Skin epidermis (tissue), 12 donors: Measurements from ENCODE around the gene CNTN5.
"Not testable (repeated sequence)": the region's sequence is repeated elsewhere in the genome, so short reads cannot be mapped to it uniquely, and the experiment has no call there.

ENCODE experiments used
- H3K27ac ChIP-seq, 21 experiments: fragments of 200-600 bp; sonication (generic) in 11 of 21; one replicate each; pipeline ENCODE4 v1.5.0; 2020; ENCODE audit warnings: mild to moderate bottlenecking in 3 of 21, inconsistent platforms in 2 of 21, moderate library complexity in 2 of 21
- H3K4me3 ChIP-seq, 7 experiments: fragments of 200-600 bp; sonication (generic) in 2 of 7; one replicate each; pipeline ENCODE4 v1.5.0; 2020; ENCODE audit warnings: inconsistent platforms in 2 of 7, mild to moderate bottlenecking in 2 of 7, moderate library complexity in 1 of 7

The CNTN5 gene

DNA sequence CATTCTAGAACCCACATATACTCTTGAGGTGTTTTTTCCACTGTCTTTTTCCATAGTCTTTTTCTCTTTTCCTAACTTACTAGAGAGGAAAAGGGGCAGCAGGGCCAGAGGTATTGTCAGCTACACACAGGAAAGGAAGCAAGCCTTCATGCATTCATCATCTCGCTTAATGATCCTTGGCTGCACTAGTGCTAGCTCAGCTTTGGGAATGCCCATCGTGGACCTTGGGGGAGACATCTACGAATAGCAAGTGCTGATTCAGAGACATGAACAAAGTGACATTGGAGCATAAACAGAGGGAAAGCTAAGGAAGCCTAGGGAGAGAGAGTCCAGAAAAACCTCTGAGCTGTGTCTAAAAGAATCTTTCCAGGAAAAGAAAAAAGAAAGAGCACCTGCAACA, 1200.1 kb downstream of the CNTN5 start:
- Histone ChIP-seq H3K27ac (no peak overlapping the region), H3K4me3 (no peak overlapping the region)

DNA sequence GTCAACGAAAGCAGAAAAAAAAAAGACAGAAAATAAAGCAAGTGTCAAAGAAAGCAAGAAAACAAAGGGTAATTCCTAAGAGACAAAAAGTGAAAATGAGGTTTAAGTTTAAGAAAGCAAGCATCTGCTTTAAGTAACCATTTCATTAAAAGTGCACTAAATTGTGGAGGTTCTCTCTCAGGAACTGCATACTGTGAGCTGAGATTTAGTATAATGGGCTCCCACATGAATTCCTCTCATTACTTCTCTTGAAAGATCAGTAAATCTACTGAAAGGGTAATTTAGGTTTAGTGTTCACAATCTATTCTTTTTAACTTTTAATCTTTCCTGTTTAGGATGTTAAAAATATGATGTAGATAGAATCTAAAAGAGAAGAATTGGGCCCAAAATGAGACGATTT, 1201.0 kb downstream of the CNTN5 start:
- H3K4me3 ChIP-seq, result no peak overlapping the region
- no peak overlapping the region for H3K27ac ChIP-seq

DNA sequence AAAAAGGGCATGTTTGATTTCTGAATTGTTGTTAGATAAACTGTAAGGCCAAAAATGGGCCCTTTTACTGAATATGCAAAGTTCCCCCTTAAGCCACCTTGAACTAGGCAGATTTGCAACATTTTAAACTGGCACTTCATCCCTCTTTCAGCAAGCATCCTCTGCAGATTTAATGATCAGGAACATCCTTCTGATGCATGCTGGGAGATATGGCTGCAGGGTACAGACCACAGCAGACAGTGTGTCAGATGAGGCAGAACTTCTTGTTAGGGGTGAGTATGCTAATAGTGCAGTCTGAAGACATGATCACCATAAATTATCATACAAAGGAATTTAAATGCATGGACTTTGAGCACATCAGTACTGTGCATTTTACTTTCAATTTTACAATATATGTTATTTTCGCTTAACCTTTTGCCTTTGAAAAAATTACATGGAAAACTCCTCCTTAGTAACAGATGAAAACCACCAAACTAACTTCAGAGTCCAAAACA, 1203.8 kb downstream of the CNTN5 start:
- H3K27ac ChIP-seq, result no peak overlapping the region
- no peak overlapping the region for H3K4me3 ChIP-seq

DNA sequence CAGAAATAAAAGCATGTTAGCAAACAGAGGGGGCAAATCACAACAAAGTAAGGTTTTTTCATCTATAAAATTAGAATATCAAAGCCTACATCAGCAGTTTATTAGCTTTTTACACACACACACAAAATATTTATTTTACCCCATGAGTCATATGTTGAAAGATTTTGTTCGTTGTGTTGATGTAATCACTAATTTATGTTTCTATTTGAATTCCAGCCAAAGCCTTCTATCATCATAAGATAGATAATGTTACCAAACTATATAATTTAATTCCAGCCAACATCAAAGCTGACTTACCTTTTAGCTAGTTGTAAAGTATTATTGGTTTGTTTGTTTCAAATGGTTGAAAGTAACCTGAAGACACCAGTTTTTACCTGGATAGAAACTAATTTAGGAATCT, 1208.3 kb downstream of the CNTN5 start:
- H3K4me3 ChIP-seq, result no peak overlapping the region

DNA sequence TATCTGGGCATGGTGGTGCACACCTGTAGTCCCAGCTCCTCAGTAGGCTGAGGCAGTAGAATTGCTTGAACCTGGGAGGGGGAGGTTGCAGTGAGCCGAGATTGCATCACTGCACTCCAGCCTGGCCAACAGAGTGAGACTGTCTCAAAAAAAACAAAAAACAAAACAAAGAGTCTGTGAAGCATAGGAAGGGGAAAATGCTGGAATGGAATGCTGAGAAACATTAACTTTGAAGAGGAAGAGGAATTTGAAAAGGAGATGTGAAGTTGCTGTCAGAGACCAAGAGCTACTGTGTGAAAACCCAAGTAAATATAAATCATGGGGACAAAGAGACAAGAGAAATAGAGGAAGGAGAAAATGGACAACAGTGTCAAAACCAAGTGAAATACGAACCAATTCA, 1211.3 kb downstream of the CNTN5 start:
- Histone ChIP-seq H3K4me3 (no peak overlapping the region), H3K27ac (no peak overlapping the region)

More for the DNA sequence above, 1208.3 kb downstream of the CNTN5 start:
- no peak overlapping the region for H3K27ac ChIP-seq

DNA sequence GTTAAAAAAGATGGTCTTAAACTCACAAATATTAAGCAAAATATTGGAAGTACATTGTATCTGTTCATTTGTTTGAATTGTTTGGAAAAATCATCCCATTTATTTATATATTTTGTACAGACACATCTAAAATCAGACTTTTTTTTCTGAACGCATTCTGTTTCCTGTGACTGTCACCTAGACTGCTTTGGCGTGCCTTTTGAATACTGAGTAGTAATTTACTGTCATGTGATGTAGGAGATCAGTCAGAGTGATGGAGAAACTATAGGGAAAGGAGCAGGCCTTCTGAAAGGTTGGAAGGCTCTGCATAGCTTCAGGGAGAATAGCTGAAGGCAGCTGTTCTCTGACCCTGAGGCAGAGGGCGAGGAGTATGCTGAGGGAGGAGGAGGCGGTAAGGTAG, 1214.3 kb downstream of the CNTN5 start:
- no peak overlapping the region for H3K4me3 ChIP-seq
- no peak overlapping the region for H3K27ac ChIP-seq

DNA sequence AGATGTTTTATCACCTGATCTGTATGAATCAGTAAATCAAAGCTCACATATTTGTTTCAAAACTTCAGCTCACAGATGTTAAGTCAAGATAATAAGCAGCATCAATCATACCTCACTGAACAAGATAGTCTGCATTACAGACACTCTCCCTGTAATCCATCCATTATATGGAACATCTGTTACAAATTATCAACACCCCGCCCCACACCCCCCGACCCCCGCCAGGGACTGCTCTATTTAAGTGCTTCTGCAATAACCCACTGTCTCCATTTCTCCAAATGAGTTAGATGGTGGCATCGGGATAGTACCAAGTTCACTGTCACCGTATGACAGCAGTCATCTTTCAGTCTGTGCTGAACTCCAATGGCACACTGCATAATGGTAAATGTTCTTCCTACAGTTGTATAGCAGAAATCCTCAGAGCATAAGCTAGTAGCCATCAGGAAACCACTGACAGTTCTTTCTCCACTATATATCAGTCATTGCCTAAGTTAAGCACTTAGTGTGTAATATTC, 1219.3 kb downstream of the CNTN5 start:
- H3K27ac ChIP-seq, result no peak overlapping the region
- H3K4me3 ChIP-seq, result no peak overlapping the region

DNA sequence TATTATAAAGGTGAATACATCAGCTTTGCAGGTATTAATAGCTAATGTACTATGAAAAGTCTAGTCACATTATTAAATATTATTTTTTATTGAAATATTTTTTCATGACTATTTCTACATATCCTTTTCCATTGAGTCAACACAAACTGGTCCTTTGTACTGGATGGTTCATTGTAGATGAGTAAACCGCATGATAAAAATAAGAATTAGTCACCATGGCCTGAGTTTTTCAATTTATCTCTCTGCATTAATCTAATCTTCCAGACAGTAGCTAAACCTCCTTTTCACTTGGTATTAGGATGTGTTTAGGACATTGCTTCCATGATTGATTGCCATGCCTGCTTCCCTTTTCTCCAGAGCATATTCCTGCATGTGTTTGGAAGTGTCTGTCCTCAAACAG, 1227.0 kb downstream of the CNTN5 start:
- Histone ChIP-seq H3K4me3 (no peak overlapping the region), H3K27ac (no peak overlapping the region)

DNA sequence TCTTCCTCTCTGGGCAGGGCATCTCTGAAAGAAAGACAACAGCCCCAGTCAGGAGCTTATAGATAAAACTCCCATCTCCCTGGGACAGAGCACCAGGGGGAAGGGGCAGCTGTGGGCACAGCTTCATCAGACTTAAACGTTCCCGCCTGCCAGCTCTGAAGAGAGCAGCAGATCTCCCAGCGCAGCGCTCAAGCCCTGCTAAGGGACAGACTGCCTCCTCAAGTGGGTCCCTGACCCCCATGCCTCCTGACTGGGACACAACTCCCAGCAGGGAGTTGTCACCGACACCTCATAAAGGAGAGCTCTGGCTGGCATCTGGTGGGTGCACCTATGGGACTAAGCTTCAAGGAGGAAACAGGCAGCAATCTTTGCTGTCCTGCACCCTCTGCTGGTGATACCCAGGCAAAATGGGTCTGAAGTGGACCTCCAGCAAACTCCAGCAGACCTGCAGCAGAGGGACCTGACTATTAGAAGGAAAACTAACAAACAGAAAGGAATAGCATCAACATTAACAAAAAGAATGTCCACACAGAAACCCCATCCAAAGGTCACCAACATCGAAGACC, 1236.6 kb downstream of the CNTN5 start:
- not testable (repeated sequence) for H3K27ac ChIP-seq, H3K4me3 ChIP-seq

DNA sequence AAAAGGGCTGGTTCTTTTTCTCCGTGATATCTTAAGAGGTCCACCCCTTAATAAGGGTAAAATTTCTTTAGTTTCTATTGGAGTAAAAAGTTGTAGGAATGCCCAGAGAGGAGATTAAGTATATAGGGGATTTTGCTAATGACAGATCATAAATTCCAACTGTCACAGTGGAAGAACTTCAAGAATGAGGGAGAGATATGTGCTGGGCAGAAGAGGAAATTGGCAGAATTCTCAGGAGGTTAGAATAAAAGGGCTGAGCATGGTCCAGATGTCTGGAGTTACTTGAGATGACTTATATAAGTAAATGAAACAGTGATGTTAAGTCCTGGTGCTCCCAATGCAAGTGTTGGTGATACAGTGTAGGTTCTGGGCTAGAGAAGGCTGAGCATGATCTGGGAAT, 1248.8 kb downstream of the CNTN5 start:
- no peak overlapping the region for H3K4me3 ChIP-seq

DNA sequence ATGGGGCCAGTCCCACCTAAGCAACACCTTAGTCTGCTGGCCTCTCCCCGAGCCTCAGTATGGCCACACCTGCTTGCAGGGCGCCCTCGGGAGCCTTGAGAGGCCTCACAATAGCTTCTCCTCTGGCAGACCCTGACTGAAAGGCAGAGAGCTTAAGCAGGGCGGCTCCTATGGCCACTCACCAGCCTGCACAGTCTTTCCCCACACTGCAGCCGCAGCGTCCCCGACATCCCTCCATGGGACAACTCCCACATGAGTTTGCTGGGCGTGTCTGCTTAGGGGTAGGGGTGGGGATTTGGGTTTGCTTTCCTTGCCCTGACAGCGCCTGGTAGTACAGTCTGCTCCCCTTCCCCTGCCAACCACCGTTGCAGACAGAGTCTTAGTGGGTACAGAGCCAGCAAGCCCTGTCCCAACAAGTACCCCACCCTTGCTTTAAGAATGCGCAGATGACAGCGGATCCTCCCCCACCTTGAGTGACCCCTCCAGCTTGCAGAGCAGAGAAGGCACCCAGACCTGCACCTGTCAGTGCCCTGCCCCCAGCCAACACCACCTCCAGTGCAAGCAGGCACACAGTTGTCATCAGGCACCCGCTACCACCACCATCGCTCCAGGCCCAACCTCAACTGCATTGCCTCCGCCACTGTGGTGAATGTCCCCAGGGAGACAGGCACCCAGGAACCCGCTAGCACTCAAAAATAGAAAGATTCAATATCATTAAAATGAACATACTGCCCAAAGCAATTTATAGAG, 1252.5 kb downstream of the CNTN5 start:
- Histone ChIP-seq H3K27ac (no peak overlapping the region), H3K4me3 (no peak overlapping the region)

More for the DNA sequence above, 1248.8 kb downstream of the CNTN5 start:
- H3K27ac ChIP-seq, result no peak overlapping the region

DNA sequence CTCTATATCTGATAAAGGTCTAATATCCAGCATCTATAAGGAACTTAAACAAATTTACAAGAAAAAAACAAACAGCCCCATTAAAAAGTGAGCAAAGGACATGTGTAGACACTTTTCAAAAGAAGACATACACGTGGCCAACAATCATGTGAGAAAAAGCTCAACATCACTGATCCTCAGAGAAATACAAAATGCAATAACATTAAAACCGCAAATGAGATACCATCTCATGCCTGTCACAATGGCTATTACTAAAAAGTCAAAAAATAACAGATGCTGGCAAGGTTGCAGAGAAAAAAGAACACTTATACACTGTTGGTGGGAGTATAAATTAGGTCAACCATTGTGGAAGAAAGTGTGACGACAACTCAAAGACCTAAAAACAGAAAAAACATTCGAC, 1253.7 kb downstream of the CNTN5 start:
- H3K4me3 ChIP-seq, H3K27ac ChIP-seq: not testable (repeated sequence)

DNA sequence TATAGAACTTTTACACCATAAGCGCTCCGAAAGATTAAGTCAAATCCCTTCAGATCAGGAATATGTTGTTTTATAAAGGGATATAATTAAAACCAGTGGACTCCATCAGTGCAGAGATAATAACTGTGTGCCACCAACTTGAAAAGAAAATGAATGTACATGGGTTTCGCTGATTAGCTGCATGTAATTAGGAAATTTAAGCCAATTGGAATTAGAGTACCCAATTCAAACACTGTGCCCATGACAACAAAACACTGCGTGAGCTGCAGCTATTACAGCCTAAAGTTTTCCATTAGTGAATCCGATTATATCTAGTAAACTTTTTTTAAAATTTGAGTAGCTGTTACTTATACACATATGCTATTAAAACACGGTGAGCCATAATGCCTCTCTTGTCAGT, 1274.0 kb downstream of the CNTN5 start:
- Histone ChIP-seq H3K4me3 (no peak overlapping the region), H3K27ac (no peak overlapping the region)

DNA sequence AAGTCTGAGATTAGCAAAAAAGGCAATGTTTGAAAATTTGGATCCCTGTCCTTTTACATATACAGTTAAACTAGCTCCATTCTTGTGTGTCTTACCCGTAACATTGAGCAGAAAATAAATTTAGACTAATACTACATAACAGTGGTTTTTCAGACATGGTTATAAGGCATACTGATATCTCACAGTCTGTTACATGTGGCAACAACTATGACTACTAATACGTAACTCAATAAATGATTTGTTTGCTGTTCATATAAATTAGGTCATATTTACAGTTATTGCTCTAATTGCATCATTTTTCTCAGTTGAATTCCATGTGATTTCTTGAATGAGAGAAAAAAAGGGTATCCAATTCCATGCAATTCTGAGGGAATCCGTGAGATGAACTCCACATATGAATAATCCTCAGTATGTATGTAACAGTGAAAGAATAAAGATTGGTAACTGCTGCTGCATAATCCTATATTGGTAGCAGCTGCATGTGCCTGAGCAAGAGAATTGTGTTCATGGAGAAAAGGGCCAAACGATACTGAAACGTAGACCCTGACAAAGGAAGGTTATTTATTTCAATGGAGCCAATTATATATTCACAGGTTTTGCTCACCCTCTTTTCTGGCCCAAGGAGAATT, 1275.4 kb downstream of the CNTN5 start:
- Histone ChIP-seq H3K27ac (no peak overlapping the region), H3K4me3 (no peak overlapping the region)

DNA sequence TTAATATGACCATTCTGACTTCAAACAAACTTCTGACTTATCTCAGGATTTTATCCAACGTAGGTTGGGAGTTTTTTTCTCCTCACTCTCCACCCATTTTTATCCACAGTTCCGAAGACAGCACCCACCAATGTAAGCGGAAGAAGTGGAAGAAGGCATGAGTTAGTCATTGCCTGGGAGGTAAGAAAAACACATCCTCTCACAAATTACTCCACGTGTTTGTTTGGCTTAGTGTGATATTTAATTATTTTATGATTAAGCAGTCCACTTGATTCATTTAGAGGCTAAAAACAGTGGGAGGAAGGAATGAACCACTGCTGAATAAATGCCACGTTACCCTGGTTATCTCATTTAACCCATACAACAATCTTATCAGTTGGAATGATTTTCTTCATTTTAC, 1276.8 kb downstream of the CNTN5 start:
- Histone ChIP-seq H3K4me3 (no peak overlapping the region), H3K27ac (no peak overlapping the region)

DNA sequence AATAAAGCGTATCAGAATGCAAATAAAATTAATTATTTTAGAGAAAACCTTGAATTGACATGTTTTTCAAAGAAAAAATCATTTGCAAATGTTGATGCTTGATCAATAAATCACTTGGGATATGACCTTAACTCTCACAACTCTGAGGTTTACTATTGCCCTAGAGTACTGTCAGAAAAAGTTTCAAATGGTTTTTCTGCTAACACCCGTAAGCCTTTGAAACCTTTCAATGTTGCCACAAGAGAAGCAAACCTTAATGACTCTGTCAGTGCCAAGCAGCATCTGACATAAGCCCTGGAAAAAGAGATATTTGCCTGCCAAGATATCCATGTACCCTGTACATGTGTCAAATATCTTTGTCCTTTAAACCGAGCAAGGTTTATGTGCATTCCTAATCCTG, 1282.1 kb downstream of the CNTN5 start:
- Histone ChIP-seq H3K27ac (no peak overlapping the region), H3K4me3 (no peak overlapping the region)

DNA sequence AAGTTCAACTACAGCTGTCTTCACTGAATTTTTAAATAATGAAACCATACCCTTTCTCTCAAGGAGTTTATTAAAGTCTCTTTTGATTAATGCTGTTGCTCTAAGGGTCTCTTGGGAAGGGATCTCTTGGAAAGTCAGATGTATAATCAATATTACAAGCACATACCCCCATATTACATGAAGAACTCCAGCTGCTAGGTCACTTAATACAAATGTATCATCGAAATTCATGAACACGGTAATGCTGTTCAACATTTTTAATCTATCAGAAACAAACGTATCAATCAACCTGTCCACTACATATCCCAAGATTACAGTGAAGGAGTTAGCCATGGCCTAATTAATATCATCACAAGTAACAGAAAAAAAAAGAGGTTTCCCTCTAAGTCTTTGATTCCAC, 1283.1 kb downstream of the CNTN5 start:
- H3K4me3 ChIP-seq, result no peak overlapping the region
- no peak overlapping the region for H3K27ac ChIP-seq

DNA sequence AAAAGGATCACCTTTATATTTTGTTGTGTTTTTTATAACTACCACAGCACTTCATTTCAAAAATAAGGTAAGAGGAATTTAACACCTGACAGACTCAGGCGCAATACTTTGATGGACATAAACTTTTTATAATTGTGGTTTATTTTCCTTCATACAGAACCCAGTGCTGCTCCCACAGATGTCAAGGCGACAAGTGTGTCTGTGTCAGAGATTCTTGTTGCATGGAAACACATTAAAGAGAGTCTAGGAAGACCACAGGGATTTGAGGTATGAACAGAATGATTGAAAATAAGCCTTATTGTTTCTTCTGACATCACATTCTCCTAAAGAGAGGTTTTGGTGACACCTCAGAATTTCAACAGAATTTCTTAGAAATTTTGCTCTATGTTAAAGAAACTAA, 1287.5 kb downstream of the CNTN5 start:
- Histone ChIP-seq H3K4me3 (no peak overlapping the region), H3K27ac (no peak overlapping the region)

DNA sequence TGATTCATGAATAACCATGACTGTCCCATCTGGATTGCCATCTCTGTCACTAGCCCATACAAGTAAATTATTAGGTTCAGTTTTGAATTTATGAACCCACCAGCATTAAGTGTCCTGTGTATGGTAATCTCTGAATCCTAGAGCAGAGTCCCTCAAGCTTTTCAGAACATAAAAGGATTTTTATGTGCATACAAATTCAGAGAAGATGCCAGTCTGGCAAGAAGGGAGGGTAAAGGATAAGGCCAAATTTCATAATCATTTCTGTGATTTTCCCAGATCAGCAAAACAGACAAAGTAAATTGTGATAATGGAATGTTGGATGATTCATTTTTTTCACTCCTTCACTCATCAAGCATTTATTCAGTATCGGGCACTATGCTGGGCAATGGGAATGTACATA, 1295.2 kb downstream of the CNTN5 start:
- Histone ChIP-seq H3K27ac (no peak overlapping the region), H3K4me3 (no peak overlapping the region)

DNA sequence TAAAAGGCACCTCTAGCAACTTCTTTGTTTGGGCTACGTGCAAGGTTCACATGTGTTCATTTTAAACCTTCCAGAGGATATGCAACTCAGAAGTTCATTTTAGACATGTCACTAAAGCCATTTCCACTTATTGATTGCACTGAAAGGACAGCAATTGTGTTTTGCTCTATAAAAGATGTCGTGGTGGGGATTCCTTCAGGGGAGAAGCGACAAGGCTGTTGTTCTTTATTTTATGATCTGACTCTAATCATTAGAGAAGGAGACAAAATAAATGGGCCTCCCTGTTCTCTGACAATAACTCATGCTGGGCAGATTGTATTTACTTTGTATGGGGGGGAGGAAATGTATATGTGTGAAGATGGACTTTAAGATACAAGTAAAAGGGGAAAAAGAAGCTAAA, 1296.2 kb downstream of the CNTN5 start:
- H3K27ac ChIP-seq, result no peak overlapping the region

DNA sequence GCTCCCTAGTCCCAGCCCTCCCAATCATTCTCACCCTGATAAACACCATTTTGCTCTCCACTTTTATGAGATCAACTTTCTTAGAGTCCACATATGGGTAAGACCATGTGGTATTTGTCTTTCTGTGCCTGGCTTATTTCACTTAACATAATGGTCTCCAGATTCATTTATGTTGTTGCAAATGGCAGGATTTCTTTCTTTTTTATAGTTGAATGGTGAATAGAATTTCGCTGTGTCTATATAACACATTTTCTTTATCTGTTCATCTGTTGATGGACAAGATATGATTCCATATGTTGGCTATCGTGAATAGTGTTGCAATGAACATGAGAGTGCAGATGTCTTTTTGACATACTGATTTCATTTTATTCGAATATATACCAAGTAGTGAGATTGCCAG, 1298.9 kb downstream of the CNTN5 start:
- Histone ChIP-seq H3K27ac (no peak overlapping the region), H3K4me3 (no peak overlapping the region)

More for the DNA sequence above, 1296.2 kb downstream of the CNTN5 start:
- H3K4me3 ChIP-seq, result no peak overlapping the region
